OCI-M1 (cell line): ENCODE results near the gene SUMF2.
A peak's percentile ranks its signal among the peaks of the same experiment; 100 is the strongest.
"Not testable (repeated sequence)": the region's sequence is repeated elsewhere in the genome, so short reads cannot be mapped to it uniquely, and the experiment has no call there.

Experiments used
- DNase-seq: peaks from one replicate; lab custom pipeline; 2025; lab: John Stamatoyannopoulos, UW

The SUMF2 gene

DNA sequence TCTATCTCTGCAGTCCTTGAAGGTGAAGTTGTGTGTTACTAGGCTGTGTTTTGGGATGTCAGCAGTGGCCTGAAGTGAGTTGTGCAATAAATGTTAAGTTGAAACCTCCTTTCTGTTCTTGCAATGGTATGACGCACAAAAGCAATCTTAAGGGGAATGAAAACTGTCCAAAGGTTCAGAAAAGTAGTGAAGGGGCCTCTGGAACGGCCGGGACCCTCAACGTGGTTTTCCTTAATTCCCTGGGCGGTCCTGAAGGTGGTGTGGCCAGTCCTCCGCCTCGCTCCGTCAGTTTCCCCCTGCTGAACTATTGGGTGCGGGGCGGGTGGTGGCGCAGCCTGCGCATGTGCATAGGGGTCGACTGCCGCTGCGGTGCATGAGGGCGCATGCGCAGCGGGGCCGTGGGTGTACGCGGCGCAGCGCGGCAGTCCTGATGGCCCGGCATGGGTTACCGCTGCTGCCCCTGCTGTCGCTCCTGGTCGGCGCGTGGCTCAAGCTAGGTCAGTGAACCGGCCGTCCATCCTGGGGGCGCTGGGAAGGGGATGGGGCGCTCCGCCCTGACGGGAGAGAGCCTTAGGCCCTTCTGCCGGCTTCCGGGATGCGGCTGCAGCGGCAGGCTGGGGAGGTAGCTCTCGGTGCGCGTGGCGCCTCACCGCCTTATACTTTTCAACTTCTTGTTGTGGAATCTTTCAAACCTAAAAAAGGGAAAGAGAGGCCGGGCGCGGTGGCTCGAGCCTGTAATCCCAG is at the start of gene SUMF2:
Gene SUMF2, plus strand, starts transcription at position 405 of the 744 bp plus-strand sequence. Its CDS starts 26 bp downstream, at position 431.
- peak; percentile 90 for DNase-seq

DNA sequence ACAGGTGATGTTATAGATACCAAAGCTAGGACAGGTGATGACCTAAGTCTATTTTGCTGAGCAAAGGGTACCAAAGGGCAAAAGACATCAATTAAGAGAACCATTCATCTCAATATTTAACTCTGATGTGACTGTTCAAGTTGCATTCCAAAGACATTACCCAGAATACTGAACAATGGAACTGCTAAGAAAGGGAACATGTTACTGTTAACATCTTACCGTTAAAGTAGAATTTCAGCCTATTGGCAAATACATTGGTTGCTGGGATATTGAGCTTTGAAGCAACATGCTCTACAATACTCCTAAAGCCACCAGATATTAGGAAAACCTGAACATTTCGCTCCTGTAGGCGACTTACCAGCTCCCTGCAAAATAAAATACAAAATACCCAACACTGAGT is 47.1 kb upstream of the SUMF2 start:
- DNase-seq: not testable (repeated sequence)

DNA sequence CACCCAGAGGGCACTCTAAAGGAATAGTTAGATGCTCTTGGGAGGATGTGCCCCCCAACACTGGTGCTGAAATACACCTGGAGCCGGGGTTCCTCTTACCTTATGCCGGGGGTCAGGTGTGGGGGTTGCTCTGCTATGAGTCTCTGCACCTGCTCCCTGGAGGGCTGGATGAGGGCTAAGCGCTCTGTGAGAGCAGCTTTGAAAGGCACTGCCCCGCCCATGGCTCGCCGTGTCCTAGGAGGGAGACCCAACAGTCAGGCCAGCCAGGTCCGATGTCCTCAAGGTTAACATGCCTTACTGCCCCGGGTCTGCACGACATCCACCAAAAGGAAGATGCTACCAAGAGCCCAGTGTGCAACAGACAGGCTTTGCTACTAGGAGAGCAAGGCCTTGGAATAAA is 44.6 kb upstream of the SUMF2 start:
- no peak for DNase-seq

DNA sequence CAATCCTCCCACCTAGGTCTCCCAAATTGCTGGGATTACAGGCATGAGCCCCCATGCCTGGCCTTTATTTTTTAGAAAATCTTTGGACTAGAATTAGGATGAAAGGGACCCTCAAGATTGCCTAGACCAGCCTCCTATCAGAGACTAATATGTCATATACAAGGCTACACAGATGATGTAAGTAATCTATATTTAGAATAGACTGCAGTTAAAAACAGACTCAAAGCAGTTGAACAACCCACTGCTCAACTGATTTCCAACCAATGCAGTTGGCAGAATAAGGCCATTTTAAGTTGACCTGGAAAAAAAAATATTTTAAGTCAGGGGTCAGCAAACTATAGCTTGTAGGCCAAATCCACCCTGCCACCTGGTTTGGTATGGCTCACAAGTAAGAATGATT is 40.6 kb upstream of the SUMF2 start:
- DNase-seq: no peak

DNA sequence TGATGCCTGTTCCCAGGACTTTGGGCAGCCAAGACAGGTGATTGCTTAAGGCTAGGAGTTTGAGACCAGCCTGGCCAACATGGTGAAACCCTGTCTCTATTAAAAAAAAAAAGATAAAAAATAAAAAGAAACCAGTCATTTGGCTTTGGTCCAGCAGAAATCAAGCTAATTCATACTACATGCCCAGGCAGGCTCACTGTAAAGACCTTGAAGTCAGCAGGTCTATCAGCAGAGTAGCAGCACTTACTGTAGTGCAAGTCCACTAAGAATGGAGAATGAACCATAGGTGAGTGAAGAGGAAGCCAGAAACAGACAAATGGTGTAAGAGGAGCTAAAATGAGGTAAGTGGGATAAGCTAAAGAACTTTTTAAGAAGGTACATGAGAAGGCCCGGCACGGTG is 37.5 kb upstream of the SUMF2 start:
- no peak for DNase-seq

DNA sequence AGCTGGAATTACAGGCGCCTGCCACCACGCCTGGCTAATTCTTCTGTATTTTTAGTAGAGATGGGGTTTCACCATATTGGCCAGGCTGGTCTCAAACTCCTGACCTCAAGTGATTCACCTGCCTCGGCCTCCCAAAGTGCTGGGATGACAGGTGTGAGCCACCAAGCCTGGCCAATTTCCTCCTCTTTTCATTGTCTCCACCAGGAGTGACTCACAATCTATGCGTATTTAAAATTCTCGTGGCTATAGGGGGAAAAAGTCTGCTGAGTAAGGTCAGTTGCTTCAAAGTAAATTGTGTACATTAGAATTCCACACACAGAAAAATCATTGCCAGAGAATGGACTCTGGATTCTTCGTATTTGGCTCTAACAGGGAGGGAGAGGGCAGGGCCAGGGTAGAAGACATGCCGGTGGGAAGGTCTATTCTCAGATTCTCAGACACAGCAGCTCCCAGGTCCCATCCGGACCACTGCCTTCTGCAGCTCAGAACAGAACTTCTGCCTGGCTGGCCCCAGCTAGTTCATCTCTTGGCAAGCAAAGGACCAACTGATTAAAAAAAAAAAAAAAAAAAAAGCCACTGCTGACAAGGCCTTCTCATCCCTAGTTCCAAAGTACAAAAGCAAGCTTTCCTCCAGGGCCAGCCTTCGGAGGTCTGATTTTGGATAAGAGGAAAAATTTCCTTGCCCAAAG is 35.0 kb upstream of the SUMF2 start:
- DNase-seq: no peak

DNA sequence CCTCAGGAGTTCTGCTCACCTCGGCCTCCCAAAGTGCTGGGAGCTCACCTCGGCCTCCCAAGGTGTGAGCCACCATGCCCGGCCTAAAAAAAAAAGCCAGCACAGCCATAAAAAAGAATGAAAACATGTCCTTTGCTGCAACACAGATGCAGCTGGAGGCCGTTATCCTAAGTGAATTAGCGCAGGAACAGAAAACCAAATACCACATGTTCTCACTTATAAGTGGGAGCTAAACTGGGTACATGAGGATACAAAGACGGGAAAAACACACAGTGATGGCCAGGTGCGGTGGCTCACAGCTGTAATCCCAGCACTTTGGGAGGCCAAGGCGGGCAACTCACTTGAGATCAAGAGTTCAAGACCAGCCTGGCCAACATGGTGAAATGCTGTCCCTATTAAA is 33.7 kb upstream of the SUMF2 start:
- DNase-seq: no peak

DNA sequence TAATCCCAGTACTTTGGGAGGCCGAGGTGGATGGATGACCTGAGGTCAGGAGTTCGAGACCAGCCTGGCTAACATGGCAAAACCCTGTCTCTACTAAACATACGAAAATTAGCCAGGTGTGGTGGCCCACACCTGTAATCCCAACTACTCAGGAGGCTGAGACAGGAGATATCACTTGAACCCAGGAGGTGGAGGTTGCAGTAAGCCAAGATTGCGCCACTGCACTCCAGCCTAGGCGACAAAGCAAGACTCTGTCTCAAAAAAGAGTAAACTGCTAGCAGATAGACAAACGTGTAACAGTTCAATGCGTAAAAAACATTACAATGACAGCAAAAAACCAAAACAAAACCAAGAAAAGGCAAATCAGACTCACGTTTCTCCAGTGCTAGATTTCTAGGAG is 32.5 kb upstream of the SUMF2 start:
- DNase-seq: not testable (repeated sequence)

DNA sequence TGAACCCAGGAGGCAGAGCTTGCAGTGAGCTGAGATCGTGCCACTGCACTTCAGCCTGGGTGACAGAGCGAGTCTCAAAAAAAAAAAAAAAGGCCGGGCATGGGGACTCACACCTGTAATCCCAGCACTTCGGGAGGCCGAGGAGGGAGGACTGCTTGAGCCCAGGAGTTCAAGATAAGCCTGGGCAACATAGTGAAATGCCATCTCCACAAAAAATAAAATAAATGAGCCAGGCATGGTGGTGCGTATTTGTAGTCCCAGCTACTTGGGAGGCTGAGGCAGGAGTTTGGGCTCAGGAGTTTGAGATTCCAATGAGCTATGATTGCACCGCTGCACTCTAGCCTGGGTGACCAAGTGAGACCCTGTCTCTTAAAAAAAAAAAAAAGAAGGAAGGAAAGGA is 31.5 kb upstream of the SUMF2 start:
- not testable (repeated sequence) for DNase-seq

DNA sequence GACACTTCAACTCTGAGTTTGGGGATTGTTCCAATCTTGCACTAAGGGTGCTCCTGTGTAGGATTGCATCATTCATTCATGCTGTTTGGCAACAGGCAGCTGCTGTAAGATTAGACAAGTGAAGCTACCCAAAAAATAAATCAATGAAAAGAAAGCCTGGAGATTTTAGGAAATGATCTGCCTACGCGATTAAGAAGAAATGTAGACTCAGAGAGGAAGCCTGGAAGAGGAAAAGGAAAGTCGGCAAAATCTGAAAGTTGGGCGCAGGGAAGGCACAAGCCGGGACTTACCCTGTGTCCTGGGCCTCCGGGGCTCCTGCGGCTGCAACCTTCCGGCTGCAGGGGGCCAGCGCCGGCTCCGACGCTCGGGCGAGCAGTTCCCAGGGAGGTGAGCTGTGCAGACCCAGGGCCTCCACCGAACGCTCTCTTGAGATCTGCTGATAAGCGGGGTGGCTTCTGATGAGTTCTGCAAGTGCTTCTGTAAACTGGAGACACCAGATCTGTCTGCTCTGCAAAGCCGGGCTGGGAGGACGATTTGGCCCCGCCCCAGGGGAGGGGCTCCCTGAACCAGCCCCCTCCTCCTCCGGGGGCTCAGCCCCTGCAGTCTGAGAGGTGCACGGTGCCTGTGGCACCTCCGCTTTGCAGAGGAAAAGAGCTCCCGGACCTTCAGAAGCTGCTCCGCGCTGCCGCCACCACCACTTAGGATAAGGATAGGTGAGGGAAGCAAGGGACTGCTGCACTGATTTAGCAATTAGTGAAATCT is 30.2 kb upstream of the SUMF2 start:
- DNase-seq: peak; percentile 85

DNA sequence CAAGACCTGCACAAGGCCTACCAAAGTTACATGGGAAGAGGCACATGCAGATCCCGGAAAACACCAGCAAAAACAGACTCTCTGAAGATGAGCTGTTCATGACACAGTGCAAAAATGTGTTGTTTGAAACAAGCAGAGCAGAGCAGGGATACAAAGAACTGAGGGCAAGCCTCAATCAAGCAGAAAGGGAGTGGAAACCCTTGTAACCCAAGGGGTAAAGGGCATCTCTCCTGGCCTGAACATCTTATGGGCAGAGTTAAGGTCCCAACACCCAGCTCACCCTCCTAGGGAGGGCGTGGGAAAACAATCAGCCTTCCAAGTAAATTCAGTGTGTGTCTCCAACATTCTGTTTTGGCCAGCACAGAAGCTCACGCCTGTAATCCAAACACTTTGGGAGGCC is 23.4 kb upstream of the SUMF2 start:
- no peak for DNase-seq

DNA sequence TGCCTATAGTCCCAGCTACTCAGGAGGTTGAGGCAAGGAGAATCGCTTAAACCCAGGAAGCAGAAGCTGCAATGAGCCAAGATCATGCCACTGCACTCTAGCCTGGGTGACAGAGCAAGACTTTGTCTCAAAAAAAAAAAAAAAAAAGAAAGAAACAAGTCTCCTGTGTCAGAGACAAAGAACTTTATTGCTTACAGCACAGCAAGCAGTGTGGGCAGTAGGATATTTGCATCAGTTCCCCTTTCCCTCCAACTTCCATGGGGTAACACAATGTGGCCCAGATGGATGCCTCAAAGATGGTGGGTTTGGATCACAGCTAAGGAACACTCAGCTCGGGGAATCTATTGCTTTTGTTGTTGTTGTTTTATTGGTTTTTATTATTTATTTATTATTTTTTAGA is 18.3 kb upstream of the SUMF2 start:
- not testable (repeated sequence) for DNase-seq

DNA sequence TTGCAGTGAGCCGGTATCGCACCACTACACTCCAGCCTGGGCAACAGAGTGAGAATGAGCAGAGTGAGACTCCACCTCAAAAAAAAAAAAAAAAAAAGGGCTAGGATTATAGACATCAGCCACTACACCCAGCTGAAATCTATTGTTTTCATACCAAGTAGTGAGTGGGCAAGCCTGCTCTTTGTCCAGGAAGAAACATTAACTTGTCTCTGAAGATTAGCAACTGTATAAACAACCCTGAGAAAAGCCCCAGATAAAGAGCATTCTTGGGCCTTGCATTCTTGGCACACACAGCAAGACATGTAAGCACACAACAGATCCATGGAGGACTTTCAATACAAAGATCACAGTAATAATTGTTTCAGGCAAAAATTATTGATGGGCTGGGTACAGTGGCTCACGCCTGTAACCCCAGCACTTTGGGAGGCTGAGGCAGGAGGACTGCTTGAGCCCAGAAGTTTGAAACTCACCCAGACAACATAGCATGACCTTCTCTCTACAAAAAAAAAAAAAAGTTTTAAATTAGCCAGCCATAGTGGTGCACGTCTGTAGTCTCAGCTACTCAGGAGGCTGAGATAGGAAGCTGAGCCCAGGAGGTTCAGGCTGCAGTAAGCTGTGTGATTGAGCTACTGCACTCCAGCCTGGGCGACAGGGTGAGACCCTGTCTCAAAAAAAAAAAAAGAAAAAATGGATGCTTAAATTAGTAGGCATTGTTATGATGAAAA is 17.2 kb upstream of the SUMF2 start:
- DNase-seq: no peak

DNA sequence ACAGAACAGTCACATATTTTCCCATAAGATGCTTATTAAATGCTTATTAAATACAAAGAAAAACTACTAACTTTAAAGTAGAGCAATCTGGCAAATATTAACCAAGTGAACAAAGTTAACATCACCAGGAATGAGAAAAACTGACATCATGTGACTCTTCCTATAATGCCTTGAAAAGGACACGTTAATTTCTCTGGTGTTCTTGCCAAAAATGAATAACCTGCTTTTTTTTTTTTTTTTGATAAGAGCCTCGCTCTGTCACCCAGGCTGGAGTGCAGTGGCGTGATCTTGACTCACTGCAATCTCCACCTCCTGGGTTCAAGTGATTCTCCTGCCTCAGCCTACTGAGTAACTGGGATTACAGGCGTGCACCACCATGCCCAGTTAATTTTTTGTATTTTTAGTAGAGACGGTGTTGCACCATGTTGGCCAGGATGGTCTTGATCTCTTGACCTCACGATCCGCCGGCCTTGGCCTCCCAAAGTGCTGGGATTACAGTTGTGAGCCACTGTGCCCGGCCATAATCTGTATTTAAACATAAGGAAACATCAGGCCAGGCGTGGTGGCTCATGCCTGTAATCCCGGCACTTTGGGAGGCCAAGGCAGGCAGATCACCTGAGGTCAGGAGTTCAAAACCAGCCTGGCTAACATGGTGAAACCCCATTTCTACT is 16.5 kb upstream of the SUMF2 start:
- not testable (repeated sequence) for DNase-seq

DNA sequence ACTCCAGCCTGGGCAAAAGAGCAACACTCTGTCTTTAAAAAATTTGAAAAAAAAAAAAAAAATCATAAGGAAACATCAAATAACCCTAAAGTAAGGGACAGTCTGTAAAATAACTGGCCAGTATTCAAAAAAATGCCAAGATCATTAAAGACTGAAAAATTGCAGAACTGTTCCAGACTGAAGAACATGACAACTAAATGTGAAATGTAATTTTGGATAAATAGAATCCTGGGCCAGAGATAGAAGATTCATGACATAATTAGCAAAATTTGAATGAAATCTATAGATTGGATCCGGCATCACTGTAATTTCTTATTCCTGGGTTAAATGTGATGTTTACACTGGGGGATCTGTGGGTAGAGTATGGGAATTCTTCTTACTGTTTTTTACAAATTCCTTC is 15.8 kb upstream of the SUMF2 start:
- no peak for DNase-seq

DNA sequence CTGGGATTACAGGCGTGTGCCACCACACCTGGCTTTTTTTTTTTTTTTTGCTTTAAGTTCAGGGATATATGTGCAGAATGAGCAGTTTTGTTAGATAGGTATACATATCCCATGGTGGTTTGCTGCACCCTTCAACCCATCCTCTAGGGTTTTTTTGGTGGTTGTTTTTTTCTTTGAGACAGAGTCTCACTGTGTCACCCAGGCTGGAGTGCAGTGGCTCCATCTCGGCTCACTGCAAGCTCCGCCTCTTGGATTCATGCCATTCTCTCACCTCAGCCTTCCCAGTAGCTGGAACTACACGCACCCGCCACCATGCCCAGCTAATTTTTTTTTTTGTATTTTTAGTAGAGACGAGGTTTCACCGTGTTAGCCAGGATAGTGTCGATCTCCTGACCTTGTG is 15.3 kb upstream of the SUMF2 start:
- DNase-seq: not testable (repeated sequence)

DNA sequence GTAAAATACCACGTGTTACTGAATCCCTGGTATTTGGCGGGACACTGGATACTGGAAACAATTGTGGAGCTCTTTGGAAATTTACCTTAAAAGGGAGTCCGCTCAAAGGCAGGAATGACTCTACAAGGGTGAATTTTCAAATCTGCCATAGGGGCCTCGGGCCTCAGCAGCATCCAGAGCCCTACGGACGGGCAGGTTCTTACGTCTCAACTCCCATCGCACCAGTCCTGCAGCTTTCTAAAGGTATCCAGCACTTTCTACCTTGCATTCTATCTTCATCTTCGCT is 13.1 kb upstream of the SUMF2 start:
- no peak for DNase-seq

DNA sequence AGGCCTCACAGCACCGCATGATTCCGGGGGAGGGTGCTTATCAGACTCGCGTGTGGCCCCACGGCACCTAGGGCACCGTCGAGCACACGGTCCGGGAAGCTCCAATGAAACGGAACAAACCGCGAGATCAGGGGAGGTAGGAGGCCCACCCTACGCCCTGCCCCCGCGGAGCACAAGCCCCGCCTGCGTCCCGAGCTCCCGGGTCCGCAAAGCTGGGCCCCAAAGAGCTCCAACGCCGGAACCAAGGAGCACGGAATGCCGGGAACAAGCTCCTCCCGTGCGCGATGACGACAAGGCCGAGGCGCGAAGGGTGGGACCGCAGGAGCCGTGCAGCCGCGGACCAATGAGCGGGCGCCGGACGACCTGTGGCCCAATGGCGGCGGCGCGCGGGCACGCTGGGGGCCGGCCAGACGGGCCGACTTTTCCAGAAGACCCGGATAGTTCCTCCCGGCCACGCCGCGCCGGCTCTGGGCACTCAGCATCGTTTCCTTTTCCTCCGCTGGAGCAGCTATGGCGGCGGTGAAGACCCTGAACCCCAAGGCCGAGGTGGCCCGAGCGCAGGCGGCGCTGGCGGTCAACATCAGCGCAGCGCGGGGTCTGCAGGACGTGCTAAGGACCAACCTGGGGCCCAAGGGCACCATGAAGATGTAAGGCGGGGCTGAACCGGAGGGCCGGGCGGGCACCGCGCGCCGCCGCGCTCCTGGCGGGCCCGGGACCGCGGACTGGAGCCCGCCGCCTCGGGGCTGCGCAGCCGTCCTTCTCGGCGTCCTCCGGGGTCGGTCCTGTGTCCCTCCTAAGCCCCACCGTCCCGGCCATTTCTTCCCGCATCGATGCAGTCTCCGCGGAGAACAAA is 12.5 kb upstream of the SUMF2 start, which contains the start of the genes CCT6A and PSPH:
Gene CCT6A, plus strand, starts transcription at position 427 of the 853 bp plus-strand sequence. Its CDS starts 84 bp downstream, at position 511.
Gene PSPH, minus strand, starts transcription at position 106 of the 853 bp plus-strand sequence. CDS start 30,232 bp downstream, outside the sequence.
- DNase-seq: peak; percentile 94

DNA sequence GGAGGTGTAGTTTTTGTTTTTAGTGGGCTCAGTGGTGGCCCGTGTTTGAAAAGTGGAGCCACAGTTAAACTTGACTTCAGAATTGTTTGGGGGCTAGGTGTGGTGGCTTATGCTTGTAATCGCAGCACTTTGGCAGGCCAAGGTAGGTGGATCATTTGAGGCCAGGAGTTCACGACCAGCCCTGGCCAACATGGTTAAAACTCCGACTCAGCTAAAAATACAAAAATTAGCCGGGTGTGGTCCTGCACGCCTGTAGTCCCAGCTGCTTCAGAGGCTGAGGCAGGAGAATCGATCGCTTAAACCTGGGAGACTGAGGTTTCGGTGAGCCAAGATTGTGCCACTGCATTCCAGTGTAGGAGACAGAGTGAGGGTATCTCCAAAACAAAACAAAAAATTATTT is 10.7 kb upstream of the SUMF2 start:
- DNase-seq: no peak

DNA sequence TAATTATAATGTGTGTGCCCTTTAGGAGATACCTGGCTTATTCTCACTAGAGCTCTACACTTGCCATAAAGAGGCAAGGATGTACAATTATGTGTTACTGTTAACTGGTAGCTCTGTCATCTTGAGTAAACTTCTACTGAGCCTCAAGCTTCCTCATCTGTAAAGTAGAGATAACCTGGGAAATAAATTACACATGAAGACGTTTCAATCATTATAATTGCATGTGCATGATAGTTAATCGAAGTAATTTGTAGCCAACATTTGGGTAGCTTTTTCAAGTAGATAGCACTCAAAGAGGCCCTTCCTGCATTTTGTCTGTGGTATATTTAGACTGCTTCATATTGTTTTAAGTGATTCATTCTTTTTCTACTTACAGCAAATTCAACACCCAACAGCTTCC is 10.1 kb upstream of the SUMF2 start:
- no peak for DNase-seq

DNA sequence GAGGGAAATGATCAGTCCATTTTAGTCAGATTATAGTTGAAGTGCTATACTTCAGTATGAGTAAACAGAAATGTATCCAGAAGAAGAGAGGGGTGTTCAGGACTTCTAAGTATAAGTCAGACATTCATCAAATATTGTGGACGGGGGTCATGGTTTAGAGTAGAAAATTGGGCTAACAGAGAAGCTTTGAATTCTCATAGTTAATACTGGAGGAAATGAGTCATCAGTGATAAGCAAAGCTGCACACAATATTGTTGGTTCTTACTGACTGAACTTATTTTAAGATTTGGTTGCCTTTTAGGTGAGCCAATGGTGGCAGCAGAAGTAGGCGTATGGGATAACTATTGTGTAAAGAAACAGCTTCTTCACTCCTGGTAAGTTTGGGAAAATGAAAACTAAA is 1.7 kb upstream of the SUMF2 start:
- DNase-seq: peak; percentile 52
